Vagina (tissue), 2 donors: ENCODE data around the gene LTC4S.

ENCODE experiments used
- CTCF ChIP-seq, 3 experiments: fragments of 450-650 bp in 2 of 3; fragments of 200-600 bp in 1 of 3; sonication (generic) in 1 of 3; IDR thresholded peaks; one replicate each; pipeline ENCODE4 v1.5.1; 2017 to 2019; ENCODE audit warnings: antibody characterized with exemption in 3 of 3, mild to moderate bottlenecking in 2 of 3, moderate library complexity in 2 of 3
- POLR2A ChIP-seq, 2 donors: fragments of 450-650 bp; IDR thresholded peaks; one replicate each; pipeline ENCODE4 v1.6.1; 2017; ENCODE audit warnings: antibody characterized with exemption in 2 of 2, mild to moderate bottlenecking in 2 of 2, moderate library complexity in 2 of 2
- POLR2AphosphoS5 ChIP-seq, 2 donors: sonication (generic); formaldehyde crosslinking; IDR thresholded peaks; one replicate each; pipeline ENCODE4 v1.9.0; 2017; ENCODE audit warnings: antibody characterized with exemption in 2 of 2, mild to moderate bottlenecking in 2 of 2, low read depth in 1 of 2; ENCODE audit not compliant: insufficient read depth in 1 of 2

- TF ChIP-seq CTCF (IDR thresholded peaks at IDR 0.05) (no peak), POLR2A (IDR thresholded peaks at IDR 0.05) (no peak), POLR2AphosphoS5 (IDR thresholded peaks at IDR 0.05; ENCODE audit: insufficient read depth in 1 of 2, low read depth in 1 of 2) (peak in 1 of 2 donors; percentile 32)
Observed at GRCh38 chr5:179837076-179838011, 43.6 kb downstream of the LTC4S start.
